SKM-1 treated with dmso at 0.1 percent for 144 hours (cell line): Measurements from ENCODE around the gene RUFY1.
"Not testable (repeated sequence)": the region's sequence is repeated elsewhere in the genome, so short reads cannot be mapped to it uniquely, and the experiment has no call there.

ENCODE experiments used
- DNase-seq: peaks from one replicate; lab custom pipeline; 2025; ENCODE audit not compliant: unreplicated experiment; lab: John Stamatoyannopoulos, UW

RUFY1 gene

DNA sequence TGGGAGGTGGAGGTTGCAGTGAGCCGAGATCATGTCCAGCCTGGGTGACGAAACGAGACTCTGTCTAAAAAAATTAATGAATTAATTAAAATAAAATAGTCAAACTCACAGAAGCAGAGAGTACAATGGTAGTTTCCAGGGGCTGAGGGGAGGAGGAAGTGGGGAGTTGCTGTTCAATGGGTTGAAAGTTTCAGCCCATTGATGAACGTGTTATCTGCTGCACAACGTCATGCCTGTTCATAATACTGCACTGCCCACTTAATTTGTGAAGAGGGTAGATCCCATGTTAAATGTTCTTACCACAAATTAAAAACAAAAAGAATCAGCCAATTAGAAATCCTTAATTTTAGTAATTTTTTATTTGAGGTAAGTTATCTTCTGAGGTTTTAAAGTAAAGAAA, 16.4 kb upstream of the RUFY1 start:
- DNase-seq, result no peak

DNA sequence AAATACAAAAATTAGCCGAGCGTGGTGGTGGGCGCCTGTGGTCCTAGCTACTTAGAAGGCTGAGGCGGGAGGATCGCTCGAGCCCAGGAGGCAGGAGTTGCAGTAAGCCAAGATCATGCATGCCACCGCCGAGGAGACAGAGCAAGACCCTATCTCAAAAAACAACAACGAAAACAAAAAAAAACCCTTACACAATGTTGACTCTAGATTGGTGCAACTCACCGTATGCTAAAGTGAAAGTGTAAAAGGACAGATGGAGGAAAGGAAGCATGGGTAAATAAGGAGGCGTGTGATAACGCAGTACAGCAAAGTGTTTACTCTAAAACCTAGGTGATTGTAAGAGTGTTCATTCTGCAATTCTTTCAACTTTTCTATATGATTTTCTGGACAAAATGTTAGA, 15.9 kb upstream of the RUFY1 start:
- no peak for DNase-seq

DNA sequence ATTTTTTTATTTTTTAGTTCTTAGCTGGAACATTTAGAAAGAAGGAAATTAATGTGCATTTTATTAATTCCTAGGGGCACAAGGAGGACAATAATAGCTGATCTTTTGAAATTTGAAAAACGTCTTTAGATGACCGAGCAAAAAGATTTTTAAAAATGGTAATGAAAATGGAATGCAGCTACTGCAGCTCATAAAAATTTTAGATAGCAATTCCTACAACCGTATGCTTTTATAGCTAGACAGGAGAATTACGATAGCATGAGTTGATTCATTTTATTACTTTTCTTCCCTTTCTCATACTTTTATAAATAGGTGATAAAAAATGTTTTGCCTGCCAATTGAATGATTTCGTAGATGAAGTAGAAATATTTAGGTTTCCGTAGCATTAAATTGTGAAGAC, 13.7 kb upstream of the RUFY1 start:
- no peak for DNase-seq

DNA sequence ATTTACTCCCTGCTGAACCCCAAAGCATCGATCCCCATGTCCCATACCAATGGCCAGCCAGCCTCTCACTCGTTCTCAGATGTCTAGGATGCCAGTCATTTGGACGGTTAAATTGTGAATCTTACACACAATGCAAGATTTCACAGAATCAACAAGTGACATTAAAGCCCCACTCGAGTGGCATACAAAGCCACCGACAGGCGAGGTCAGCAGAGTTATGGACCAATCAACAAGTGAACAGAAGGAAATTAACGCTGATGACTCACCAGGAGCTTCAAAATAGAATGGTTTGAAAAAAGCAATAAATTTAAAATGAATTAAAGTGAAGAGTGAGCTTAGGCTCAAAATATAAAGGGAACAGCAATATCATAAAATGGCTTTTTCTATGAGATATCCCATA, 8.2 kb upstream of the RUFY1 start:
- no peak for DNase-seq

DNA sequence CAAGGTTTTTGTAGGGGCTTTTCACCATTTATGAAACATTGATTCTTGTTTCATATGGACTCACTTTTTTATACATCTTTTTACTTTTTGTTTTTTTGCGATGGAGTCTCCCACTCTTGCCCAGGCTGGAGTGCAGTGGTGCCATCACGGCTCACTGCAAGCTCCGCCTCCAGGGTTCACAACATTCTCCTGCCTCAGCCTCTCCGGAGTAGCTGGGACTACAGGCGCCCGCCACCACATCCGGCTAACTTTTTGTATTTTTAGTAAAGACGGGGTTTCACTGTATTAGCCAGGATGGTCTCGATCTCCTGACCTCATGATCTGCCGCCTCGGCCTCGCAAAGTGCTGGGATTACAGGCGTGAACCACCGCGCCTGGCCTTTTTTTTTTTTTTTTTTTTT, 7.1 kb upstream of the RUFY1 start:
- not testable (repeated sequence) for DNase-seq

DNA sequence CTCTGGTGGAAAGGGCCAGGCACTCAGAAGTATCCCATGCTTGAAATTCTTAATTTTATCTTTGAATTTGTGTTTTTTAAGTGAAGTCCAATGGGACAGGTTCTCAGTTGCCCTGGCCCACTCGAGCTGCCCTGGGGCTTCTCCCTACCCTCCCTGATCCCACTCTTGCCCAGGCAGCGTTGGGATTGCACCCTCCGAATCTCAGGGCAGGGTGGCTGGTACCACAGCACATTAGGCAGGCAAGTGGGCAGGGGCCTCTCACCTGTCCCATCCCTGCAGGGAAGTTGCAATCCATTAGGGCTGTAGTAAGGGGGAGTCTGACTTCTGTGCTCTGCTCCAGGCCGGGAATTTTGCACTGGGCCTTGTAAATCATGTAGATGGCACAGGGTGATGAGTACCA, 2.7 kb downstream of the RUFY1 start:
- no peak for DNase-seq

DNA sequence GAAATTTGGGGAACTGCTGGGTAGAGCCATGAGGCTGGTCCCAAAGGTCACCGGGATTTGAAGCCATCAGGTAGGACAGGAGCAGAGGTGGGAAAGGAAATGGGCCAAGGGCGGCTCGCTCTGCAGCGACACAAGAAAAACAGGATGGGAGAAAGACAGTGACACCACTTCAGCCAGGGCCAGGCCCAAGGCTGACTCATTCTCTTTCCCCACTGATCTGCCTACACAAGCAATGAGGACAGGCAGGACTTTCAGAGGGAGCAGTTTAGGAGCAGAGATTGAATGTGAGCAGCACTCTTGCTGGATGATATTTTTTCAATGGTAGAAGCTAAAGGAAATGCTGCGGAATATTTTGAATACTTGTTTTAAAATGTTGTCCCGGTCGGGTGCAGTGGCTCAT, 3.5 kb downstream of the RUFY1 start:
- DNase-seq, result no peak

DNA sequence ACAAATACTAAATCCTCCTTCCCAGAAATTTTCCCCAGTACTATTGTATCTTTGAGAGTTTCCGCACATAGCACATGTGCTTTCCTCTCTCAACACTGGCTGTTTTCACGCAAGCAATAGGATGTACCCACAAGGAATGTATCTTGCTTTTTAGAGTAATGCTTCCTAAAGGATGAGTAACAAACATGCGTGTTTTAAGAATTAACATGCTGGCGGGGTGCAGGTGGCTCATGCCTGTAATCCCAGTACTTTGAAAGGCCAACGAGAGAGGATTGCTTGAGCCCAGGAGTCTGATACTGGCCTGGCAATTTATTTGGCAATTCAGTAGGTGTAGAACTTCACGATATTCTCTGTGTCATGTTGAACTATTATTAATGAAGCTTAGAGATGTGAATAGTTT, 4.6 kb downstream of the RUFY1 start:
- no peak for DNase-seq

DNA sequence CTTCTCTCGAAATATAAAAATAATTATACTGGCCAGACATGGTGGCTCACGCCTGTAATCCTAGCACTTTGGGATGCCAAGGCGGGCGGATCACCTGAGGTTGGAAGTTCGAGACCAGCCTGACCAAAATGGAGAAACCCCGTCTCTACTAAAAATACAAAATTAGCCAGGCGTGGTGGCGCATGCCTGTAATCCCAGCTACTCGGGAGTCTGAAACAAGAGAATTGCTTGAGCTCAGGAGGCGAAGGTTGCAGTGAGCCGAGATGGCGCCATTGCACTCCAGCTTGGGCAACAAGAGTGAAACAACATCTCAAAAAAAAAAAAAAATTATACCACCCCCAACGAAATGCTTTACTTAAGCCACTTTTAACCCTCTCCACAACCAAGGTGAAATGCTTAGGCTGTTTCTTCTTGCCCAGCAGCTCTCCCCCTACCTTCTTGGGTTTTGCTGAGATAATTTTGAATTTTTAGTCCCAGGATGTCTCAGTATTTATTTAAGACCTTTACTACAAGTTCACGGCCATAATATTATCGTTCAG, 8.0 kb downstream of the RUFY1 start:
- DNase-seq, result not testable (repeated sequence)

DNA sequence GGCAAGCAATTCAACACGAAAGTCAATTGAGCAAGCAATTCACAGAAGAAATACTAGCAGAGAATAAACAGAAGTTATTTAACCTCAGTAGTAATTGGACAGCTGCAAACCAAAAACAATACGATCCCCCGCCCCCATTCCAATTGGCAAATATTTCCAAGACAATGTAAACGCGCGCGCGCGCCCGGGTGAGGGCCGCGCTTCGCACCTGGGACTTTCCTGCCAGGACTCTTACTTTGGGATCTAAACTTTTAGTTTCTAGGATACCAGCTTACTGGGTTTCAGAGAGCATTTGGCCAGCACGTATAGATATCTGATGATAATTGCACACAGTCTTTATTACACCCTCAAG, 8.6 kb downstream of the RUFY1 start:
- no peak for DNase-seq

DNA sequence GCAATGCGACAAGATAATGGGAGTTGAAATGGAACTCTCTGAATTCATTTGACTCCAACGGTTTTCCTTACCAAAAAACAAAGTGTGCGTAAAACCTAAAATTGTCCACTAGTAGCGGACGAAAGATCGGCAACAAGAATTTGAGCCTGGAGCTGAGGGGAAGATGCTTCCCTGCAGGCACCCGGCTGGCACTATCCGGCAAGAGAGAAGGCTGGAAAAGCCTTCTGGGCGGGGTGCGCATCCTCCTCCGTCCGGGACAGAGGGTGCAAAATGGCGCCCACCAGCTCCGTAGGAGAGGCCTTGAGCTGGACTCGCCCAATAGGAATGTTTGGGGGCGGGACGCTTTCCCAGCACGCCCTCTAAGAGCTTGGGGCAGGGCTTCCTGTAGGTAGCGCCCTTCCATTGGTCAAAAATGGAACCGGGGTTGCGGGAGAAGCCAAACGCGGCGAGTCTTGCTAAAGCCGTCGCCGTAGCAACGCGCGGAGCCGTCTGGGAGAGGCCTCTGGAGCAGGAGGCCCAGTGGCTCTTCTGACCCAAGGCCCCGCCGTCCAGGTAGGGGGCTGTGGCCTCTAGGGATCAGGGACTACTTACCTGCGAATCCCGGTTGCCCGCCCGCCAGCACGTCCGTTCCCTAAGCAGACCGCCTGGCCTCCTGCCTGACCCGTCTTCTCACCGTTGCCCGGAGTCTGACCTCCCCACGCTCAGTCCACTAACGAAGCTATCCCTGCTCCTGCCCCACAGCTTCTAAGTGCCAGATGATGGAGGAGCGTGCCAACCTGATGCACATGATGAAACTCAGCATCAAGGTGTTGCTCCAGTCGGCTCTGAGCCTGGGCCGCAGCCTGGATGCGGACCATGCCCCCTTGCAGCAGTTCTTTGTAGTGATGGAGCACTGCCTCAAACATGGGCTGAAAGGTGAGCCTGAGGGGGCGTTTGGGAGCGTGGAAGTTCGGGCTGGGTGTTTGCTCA, 9.2 kb downstream of the RUFY1 start:
- DNase-seq, result no peak

DNA sequence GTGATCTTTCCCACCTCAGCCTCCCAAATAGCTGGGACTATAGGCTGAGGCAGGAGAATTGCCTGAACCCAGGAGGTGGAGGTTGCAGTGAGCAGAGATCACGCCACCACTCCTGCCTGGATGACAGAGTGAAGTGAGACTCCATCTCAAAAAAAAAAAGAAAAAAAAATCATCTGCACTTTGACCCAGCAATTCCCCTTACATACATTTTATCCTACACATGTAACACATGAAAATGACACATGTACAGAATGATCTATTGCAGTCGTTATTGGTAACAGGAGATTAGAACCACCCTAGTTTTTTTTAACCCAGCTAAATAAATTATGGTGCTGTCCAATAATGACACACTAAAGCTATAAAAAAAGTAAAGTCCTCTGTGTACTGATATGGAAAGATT, 14.2 kb downstream of the RUFY1 start:
- DNase-seq, result no peak

DNA sequence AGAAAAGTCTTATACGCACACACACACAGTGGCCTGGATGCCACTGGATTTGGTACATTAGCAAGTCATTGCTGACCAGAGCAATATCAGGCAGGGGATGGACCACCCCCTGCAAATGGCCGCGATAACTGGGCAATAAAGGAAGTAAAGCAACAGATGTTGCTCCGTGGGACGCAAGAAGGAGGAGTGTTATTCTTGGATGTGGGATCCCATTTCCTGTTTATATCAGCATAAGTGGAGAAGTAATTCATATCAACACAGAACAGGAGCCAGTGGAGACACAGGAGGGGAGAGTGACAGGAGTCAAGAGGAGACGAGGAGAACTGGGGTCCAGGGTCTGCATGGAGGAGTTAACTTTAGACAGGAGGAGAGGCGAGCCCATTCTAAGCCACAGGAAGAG, 18.4 kb downstream of the RUFY1 start:
- no peak for DNase-seq

DNA sequence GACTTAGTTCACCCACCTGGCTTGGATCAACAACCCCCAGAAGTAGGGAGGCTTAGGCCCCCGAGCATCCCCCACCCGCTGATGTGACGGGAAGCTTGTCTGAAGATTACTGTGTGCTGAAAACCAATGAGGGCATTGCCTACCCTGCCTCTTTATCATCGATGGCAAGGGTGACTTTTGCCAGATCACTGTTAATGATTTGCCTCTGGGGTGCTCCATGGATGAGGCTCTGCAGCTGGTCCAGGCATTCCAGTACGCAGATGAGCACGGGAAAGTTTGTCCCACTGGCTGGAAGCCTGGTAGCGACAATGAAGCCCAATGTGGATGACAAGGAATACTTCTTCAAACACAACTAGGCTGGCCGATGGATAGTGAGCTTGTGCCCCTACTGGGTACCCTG, 22.0 kb downstream of the RUFY1 start:
- DNase-seq, result no peak

DNA sequence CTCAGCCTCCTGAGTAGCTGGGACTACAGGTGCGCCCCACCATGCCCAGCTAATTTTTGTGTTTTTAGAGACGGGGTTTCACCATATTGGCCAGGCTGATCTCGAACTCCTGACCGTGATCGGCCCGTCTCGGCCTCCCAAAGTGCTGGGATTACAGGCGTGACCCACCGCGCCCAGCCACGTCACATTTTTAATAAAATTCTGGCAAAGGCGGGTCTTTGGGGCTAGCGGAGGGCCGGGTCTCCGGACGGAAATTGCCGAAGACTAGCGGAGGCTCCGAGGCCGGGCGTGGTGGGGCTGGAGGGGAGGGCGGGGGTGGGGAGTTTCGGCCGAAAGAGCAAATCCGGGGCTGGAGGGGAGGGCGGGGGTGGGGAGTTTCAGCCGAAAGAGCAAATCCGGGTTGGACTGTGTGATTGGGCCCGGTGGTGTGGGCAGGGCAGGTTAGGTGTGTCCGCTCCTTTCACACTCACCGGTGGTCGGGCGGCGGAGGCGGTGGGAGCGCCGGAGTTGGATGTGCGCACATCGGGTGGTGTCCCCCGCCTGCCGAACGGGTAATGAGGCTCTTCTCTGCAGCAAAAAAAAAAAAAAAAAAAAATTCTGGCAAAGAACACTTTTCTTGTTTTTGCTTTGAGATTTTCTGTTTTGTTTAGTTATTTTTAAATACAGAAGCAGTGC, 27.1 kb downstream of the RUFY1 start:
- DNase-seq, result no peak

DNA sequence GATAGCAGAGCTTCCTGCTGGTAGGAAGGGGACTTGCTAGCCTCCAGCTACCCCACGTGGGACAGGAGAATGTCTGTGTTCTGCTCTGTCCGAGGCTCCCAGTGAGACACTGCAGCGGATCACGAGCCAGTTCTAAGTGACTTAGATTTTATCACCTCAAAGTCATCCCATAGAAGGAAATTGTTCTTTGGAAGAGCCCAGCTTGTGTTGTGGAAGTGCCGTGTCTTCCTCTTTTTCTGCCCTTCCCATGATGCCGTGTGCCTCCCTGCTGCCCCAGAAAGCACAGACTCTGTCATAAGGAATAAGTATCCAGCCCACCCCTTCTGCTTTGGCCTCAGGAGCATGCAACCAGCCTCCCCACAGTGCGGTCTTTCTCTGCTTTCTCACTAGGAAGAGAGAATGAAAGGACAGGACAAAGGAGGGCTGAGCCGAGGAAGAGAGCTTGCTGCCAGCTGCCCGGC, 35.6 kb downstream of the RUFY1 start:
- no peak for DNase-seq

DNA sequence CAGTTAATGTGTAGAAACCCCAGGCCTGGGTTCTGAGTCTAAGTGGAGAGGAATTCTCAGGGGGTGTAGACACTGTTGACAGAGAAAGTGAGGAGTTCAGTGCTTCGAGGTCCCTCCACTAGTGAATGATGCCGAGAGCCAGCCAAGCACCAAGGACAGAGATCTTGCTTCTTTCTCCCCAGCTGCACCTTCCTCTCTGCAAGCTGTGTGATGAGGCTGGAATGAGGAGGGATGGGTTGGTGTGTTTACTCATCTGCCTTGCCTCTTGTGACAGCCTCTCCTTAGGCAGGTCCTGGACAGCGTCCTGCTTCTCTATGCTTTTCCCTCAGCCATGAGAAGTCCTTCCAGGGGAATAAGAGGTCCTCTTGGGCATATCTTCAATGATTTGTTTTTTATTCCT, 37.8 kb downstream of the RUFY1 start:
- no peak for DNase-seq

DNA sequence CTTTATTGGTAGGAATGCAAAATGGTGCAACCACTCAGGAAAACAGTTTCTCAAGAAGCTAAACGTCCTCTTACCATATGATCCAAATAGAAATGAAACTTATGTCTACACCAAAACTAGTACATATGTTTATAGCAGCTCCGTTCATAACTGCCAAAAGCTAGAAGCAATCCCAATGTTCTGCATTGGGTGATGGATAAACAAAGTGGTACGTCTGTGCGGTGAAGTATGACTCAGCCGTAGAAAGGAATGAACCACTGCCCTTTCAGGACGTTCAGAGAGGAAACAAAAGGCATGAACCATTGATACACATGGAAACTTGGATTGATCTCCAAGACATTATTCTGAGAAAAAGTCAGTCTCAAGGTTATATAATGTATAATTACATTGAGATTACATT, 45.6 kb downstream of the RUFY1 start:
- no peak for DNase-seq

DNA sequence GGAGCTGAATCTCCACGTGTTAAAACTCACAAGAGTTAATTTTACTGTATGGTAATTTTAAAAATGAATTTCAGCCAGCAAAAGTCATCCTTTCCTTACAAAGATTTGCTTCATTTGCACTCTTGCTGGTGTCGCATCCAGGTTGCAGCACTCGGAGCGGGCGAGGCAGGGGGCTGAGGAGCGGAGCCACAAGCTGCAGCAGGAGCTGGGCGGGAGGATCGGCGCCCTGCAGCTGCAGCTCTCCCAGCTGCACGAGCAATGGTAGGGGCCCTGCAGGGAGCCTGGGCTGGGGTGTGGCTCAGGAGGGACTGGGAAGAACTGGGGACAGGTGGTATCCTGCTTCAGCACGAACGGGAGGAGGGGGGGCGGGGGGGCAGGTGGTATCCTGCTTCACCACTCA, 46.1 kb downstream of the RUFY1 start:
- no peak for DNase-seq

DNA sequence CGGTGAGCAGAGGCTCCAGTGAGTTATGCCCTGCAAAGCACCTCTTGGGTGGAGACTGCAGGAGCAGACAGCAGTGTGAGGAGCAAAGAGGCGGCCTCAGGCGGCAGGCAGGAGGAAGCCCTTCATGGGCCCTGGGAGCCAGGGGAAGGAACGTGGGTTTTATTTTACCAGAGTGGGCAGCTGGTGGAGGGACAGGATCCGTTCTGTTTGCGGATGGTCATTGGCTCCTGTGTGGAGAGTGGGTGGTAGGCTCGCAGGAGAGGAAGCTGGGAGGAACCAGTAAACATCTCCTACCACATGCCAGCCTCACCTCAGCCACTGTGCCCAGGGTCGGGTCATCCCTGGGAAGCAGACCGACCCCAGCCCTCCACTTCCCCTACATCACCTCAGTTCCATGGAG, 48.7 kb downstream of the RUFY1 start:
- no peak for DNase-seq

DNA sequence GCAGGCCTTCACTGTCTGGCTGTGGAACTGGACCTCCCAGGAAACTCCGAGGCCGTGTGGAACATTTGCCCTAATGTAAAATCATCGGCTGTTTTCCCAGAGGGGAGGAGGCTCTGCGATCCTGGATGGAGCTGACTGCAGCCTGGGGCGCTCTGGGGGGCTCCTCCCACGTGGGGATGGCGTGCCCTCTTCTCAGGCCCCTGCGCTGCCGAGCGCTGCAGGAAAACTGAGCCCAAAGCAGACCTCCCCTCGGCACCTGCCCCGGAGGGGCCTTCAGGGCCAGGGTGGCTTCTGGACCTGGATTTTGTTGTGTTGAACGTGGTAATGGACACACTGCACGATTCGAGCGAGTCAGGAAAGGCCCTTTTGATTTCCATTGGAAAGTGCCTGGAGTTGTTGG, 49.2 kb downstream of the RUFY1 start:
- DNase-seq, result no peak

DNA sequence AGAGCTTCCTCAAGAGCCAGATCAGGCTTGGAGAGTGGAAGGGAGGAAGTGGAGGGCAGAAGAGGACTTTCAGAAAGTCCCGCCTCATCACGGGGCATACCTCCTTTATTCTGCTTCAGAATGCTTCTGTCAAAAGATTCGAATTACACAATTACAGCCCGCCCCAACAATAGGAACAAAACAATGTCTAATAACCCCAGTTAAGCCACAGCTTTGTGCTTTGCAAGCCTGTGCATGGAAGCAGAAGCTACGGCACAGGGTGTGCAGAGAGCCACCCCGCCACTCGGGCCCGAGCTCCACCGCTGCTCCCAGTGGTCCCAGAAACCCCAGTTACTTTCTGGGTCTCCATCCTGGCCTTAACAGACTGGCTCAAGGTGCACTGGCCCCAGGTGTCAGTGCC, 49.6 kb downstream of the RUFY1 start:
- DNase-seq, result no peak
